ENCODE data around the gene KLHDC8A.
A peak's percentile ranks its signal among the peaks of the same experiment; 100 is the strongest.
"Not testable (repeated sequence)": the region's sequence is repeated elsewhere in the genome, so short reads cannot be mapped to it uniquely, and the experiment has no call there.

The KLHDC8A gene

DNA sequence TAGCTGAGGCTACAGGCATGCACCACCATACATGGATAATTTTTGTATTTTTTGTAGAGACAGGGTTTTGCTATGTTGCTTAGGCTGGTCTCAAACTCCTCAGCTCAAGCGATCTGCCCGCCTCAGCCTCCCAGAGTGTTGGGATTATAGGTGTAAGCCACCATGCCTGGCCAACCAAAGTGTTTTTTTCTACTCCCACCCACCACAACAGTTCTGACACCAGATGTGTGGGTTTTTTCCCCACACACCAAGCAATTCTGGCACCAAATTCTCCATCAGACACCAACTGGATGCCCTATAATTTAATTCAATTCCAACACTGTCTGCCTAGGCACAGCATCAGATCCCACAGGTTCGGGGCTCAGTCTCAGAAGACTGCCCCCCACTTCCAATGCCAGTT lies 20.6 kb upstream of the KLHDC8A start:
- Mint-ChIP-seq H3K27ac (no peak overlapping the region), H3K36me3 (no peaks in the 10 kb centered on the region), H3K27me3 (peaks cover 52% of the 10 kb centered on the region), H3K4me1 (peaks cover 7% of the 10 kb centered on the region), H3K9me3 (no peaks in the 10 kb centered on the region), H3K4me3 (no peak overlapping the region)
- DNase-seq = no peak
- CTCF ChIA-PET = no interaction called here

DNA sequence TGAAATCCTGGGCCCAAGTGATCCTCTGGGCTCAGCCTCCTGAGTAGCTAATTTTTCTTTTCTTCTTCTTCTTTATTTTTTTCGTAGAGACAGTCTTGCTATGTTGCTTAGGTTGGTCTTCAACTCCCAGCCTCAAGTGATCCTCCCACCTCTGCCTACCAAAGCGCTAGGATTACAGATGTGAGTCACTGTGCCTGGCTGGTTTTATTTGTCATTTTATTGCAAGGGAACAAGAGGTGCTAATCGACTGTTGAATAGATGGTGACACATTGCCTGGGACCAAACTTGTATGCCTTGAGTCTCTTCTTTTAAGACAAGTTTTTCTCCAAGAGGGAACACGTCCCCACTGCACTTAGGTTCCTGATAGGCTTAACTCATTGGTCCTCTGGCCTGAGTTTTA lies 20.0 kb upstream of the KLHDC8A start:
- Mint-ChIP-seq H3K4me3 (no peak overlapping the region), H3K4me1 (peaks cover 7% of the 10 kb centered on the region), H3K9me3 (no peaks in the 10 kb centered on the region), H3K27me3 (peaks cover 52% of the 10 kb centered on the region), H3K27ac (no peak overlapping the region), H3K36me3 (no peaks in the 10 kb centered on the region)
- DNase-seq = no peak
- CTCF ChIA-PET = interaction anchor here (1.2 kb wide), 1 partner anchor 23 kb away, joined by 3 read pairs; no protein-coding TSS in a partner anchor

DNA sequence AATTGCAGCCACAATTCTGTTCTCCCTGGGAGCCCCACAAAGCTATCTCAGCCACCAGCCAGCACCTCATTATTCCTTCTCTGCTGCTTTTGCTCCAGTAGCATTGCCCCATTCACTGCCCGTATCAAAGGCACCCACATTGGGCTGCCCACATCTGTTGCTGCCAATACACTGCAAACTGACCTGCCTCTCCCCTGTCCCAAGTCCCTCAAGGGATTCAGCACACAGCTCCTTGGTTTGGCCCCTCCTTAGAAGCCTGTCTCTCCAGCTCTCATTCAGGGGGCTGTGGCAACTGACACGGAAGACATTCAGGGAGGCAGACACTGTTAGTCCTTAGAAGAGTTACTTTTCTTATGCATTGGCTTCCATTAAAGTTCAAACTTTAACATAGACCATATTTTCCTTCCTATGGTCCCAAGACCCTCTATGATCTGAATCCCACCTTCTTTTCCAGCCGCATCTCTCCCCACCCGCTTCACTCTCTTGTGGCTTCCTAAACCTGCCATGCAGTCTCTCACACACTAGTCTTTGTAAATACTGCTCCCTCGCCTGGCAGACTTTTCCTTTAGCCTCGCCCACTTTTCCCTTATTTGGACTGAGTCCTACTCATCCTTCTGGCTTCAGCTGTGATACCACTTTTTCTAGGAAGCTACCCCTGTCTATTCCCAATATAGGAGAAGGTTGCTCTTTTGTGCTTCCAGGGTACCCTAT lies 19.3 kb upstream of the KLHDC8A start:
- no peak for DNase-seq
- no peak overlapping the region for H3K27ac Mint-ChIP-seq
- no peaks in the 10 kb centered on the region for H3K36me3 Mint-ChIP-seq
- H3K4me3 Mint-ChIP-seq = no peak overlapping the region
- H3K27me3 Mint-ChIP-seq = peaks cover 52% of the 10 kb centered on the region
- H3K9me3 Mint-ChIP-seq = no peaks in the 10 kb centered on the region
- H3K4me1 Mint-ChIP-seq = peaks cover 7% of the 10 kb centered on the region
- CTCF ChIA-PET = interaction anchor here (1.2 kb wide), 1 partner anchor 22 kb away, joined by 3 read pairs; no protein-coding TSS in a partner anchor

DNA sequence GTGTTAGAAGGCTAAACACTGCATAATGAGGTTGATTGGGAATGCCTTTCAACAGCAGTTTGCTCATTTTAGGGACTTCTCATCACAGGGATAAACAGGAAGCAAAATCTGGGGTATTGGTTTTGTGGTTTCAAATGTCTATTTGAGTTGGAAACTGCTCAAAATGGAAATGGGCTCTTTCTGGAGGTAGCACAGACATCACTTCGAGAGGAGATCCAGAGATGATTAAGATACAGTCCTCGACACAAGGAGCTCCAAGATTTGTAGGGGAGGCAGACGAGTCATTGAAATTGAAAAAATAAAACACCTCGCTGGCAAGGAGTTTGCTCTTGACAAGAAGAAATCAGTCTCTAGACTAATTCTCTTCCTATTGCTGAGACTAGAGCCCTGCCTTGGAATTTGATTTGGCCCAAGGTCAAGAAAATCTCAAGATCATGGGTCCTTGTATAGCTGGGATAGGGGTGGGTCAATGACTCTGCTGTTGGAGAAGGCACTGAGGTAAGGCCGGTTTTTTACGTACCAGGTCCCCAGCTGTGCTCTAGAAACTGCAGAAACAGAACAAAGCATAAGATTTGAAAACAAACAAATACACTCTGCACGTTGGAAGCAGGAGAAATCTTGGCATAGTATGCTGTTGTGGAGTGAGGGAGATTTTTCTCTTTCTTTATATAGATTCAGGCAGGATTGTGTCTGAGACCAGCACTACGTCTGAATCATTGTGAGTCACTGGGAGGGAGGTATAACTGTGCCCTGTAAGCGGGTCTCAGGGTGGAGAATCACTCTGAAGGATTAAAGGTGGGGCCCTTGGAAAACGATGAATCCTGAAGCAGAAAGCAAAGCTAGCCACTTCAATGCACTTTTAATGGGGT lies 17.7 kb upstream of the KLHDC8A start:
- H3K27me3 Mint-ChIP-seq = peaks cover 52% of the 10 kb centered on the region
- DNase-seq = no peak
- CTCF ChIA-PET = interaction anchor here (1.2 kb wide), 1 partner anchor 111 kb away, joined by 4 read pairs; no protein-coding TSS in a partner anchor
- H3K9me3 Mint-ChIP-seq = no peaks in the 10 kb centered on the region
- no peaks in the 10 kb centered on the region for H3K36me3 Mint-ChIP-seq
- no peak overlapping the region for H3K27ac Mint-ChIP-seq
- H3K4me3 Mint-ChIP-seq = no peak overlapping the region
- peaks cover 7% of the 10 kb centered on the region for H3K4me1 Mint-ChIP-seq

DNA sequence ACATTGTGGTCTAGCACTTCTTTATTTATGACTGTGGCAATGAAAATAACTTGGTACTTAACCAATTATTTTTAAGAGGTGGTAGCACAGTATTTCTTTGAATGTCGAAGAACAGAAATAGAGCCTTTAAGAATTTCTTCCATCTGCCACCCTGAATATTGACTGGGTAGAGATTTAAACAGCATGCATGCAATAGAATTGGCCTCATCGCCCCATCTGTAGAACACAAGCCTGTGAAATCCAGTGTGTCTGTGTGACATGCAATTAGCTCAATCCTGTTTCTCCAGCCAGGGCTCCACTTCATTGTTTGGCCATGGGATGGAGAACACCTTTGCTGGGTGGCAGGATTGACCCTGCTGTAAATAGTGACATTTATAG lies 17.1 kb upstream of the KLHDC8A start:
- no peak overlapping the region for H3K27ac Mint-ChIP-seq
- no peak overlapping the region for H3K4me3 Mint-ChIP-seq
- H3K4me1 Mint-ChIP-seq = peaks cover 7% of the 10 kb centered on the region
- no peaks in the 10 kb centered on the region for H3K9me3 Mint-ChIP-seq
- H3K27me3 Mint-ChIP-seq = peaks cover 52% of the 10 kb centered on the region
- H3K36me3 Mint-ChIP-seq = no peaks in the 10 kb centered on the region
- no peak for DNase-seq
- CTCF ChIA-PET = interaction anchor here (1.2 kb wide), 1 partner anchor 112 kb away, joined by 4 read pairs; no protein-coding TSS in a partner anchor

DNA sequence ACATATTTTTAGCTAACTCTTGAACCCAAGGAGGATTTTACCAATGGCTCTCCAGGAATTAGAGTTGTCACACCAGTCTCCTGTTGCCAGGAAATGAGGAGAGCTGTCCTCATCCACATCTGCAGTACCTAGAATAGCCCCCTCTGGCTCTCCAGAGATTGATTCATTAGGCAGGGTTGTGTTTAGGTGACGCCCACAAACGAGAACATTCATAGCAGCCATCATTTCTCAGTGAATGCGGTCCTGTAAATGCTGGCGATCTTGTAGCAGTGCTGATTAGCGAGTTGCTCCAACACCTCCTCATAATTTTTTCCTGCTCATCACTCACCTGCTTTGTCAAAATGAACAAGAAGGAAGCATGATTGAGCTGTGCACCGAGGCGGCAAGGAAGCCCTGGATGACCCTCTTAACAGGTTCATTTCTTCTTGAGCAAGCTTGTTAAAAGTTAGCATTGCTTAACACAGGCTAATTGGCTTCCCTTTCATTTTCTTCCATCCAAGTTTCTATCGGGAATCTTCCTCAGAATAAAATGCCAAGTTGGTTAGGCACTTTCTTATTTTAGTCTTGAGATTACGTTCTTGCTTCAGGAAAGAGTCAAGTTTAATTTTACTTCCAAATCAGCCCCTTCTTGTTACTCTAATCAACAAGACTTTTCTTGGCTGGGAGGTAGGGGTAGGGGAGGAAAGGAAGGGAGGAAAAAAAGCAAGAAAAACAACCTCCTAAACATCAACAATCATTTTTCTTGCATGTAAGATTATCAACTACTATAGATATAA lies 16.5 kb upstream of the KLHDC8A start:
- CTCF ChIA-PET = interaction anchor here (0.9 to 1.3 kb wide), 2 partner anchors 113 to 115 kb away, joined by 3 to 5 read pairs; no protein-coding TSS in a partner anchor
- H3K9me3 Mint-ChIP-seq = no peaks in the 10 kb centered on the region
- no peak overlapping the region for H3K4me3 Mint-ChIP-seq
- H3K4me1 Mint-ChIP-seq = peaks cover 7% of the 10 kb centered on the region
- H3K27ac Mint-ChIP-seq = no peak overlapping the region
- DNase-seq = no peak
- peaks cover 53% of the 10 kb centered on the region for H3K27me3 Mint-ChIP-seq
- H3K36me3 Mint-ChIP-seq = no peaks in the 10 kb centered on the region

DNA sequence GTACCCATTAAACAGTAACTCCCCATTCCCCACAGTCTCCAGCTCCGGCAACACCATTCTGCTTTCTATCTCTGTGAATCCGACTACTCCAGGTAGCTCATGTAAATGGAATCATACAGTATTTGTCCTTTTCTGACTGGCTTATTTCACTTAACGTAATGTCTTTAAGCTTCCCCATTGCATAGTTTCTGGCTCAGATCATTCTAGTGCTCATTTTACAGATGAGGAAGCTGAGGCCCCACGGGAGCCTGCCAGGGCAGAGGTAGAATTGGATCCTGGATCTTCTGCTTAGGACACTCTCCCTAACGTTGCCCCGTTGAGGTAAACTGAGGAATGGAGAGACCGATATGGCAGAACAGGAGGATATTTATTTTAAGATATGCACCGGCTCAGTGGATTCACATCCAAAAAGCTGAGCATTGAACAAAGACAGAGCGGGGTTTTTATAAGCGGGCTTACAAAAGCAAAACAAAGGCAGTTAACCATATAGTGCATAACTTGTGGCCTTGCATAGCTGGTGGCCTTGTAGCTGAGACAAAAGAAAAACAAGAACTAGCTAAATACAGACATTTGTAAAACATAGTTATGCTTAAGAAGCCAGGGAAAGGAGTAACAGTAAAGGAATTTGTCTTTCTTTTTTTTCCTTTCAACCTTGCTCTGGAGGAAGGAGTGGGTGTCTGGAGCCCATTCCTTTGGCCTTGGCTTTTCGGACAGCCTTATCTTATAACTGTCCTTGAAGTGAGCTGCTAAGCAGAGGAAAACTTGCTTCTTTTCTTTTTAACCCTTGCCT lies 15.3 kb upstream of the KLHDC8A start:
- peaks cover 7% of the 10 kb centered on the region for H3K4me1 Mint-ChIP-seq
- H3K36me3 Mint-ChIP-seq = no peaks in the 10 kb centered on the region
- H3K4me3 Mint-ChIP-seq = no peak overlapping the region
- no peak overlapping the region for H3K27ac Mint-ChIP-seq
- CTCF ChIA-PET = interaction anchor here (0.9 to 1.3 kb wide), 3 partner anchors 18 to 116 kb away, joined by 3 to 5 read pairs (median 4); no protein-coding TSS in a partner anchor
- H3K9me3 Mint-ChIP-seq = no peaks in the 10 kb centered on the region
- DNase-seq = no peak
- H3K27me3 Mint-ChIP-seq = peaks cover 48% of the 10 kb centered on the region

DNA sequence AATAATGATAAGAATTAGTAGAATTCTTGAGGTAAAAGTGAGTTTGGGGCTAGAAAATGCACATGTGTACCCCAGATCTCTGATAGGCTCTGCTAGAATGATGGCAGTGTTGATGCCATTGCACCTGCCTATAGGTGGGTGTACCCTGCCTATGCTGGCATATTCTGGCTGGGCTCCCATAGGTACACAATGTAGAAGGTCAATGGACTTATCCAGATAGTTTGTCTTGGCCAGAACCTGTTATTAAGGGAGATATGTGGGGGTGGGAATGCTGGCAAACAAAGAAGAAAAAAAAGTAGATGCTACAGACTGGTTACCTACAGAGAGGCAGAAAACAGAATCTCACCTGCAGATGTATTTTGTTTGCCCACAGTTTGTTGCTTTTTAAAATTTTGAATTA lies 14.1 kb upstream of the KLHDC8A start:
- Mint-ChIP-seq H3K27ac (no peak overlapping the region), H3K4me1 (peaks cover 7% of the 10 kb centered on the region), H3K9me3 (no peaks in the 10 kb centered on the region), H3K4me3 (no peak overlapping the region), H3K27me3 (peaks cover 39% of the 10 kb centered on the region), H3K36me3 (no peaks in the 10 kb centered on the region)
- CTCF ChIA-PET = no interaction called here
- no peak for DNase-seq

DNA sequence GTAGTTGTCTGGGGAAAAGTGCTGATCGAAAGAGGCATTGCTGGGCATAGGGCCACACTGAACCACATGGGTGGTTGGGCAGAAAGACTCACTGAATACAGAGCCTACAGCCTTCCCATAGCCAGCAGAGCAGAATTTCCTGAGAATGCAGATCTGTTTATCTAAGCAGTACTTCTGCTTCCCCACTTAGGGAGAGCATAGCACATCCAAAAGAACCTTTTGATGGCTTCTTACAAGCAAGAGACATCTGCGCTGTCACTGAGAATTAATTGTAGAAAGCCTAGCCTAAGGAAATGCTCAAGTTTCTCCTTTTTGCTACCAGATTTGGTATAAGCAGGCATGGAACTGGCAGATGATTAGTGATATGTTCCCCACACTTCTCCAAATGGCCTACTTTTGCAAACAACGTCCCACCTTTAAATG lies 13.0 kb upstream of the KLHDC8A start:
- no peak overlapping the region for H3K4me3 Mint-ChIP-seq
- CTCF ChIA-PET = interaction anchor here (1.5 kb wide), 1 partner anchor 35 kb away, joined by 3 read pairs; no protein-coding TSS in a partner anchor
- DNase-seq = no peak
- H3K27ac Mint-ChIP-seq = no peak overlapping the region
- H3K9me3 Mint-ChIP-seq = no peaks in the 10 kb centered on the region
- peaks cover 35% of the 10 kb centered on the region for H3K27me3 Mint-ChIP-seq
- no peaks in the 10 kb centered on the region for H3K36me3 Mint-ChIP-seq
- peaks cover 7% of the 10 kb centered on the region for H3K4me1 Mint-ChIP-seq

DNA sequence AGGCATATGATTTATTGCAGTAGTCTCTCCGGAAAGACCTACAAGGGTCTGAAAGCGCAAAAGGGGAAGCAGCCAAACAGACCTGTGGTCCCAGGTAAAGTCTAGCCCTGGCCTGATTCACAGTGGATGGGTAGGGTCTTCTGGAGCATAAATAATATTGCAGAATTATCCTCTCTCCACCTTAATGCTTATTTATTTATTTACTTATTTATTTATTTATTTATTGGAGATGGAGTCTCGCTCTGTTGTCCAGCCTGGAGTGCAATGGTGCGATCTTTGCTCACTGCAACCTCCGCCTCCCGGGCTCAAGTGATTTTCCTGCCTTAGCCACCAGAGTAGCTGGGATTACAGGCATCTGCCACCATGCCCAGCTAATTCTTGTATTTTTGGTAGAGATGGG lies 11.8 kb upstream of the KLHDC8A start:
- no peak overlapping the region for H3K4me3 Mint-ChIP-seq
- no peaks in the 10 kb centered on the region for H3K4me1 Mint-ChIP-seq
- no peaks in the 10 kb centered on the region for H3K36me3 Mint-ChIP-seq
- no peak overlapping the region for H3K27ac Mint-ChIP-seq
- no peaks in the 10 kb centered on the region for H3K9me3 Mint-ChIP-seq
- H3K27me3 Mint-ChIP-seq = peaks cover 28% of the 10 kb centered on the region
- DNase-seq = no peak
- CTCF ChIA-PET = interaction anchor here (0.7 to 1.5 kb wide), 3 partner anchors 14 to 644 kb away, joined by 3 read pairs; no protein-coding TSS in a partner anchor

DNA sequence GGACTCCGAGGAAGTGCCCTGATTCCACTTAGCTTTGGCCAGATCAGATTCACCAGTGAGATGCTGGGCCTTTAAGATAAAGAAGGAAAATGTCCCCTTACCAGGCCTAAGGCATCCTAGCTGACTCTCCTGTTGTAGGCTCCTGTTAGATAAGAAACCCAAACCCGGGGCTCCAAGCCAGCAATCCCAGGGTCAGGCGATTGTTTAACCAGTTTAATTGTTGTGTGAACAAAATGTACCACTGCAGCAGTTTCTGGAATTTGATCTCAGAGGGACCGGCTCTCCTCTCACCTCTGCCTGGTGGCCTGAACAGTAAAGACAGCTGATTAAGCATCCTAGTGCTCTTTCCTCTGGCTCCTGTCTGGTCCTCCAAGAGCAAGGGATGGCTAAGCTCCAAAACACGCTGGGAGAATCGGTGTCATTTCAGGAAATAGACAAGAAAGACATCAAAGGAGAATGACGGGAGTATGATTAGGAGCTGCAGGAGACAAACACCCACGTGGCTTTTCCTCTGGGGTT lies 9.3 kb upstream of the KLHDC8A start:
- Mint-ChIP-seq H3K4me1 (no peaks in the 10 kb centered on the region), H3K36me3 (no peaks in the 10 kb centered on the region), H3K9me3 (no peaks in the 10 kb centered on the region), H3K27ac (no peak overlapping the region), H3K4me3 (no peak overlapping the region), H3K27me3 (peaks cover 33% of the 10 kb centered on the region)
- no peak for DNase-seq
- CTCF ChIA-PET = interaction anchor here (1.1 kb wide), 1 partner anchor 12 kb away, joined by 4 read pairs; no protein-coding TSS in a partner anchor

DNA sequence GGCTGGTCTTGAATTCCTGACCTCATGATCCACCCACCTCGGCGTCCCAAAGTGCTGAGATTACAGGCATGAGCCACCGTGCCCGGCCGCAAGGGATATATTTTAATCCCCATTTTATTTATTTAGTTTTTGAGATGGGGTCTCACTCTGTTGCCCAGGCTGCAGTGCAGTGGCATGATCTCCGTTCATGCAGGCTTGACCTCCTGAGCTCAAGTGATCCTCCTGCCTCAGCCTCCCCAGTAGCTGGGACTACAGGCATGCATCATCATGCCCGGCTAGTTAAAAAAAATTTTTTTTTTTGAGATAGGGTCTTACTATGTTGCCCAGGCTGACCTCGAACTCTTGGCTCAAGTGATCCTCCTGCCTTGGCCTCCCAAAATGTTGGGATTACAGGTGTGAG lies 8.4 kb upstream of the KLHDC8A start:
- H3K36me3 Mint-ChIP-seq, H3K9me3 Mint-ChIP-seq, DNase-seq, H3K4me3 Mint-ChIP-seq, CTCF ChIA-PET, H3K27ac Mint-ChIP-seq, H3K4me1 Mint-ChIP-seq: not testable (repeated sequence)
- peaks cover 39% of the 10 kb centered on the region for H3K27me3 Mint-ChIP-seq

DNA sequence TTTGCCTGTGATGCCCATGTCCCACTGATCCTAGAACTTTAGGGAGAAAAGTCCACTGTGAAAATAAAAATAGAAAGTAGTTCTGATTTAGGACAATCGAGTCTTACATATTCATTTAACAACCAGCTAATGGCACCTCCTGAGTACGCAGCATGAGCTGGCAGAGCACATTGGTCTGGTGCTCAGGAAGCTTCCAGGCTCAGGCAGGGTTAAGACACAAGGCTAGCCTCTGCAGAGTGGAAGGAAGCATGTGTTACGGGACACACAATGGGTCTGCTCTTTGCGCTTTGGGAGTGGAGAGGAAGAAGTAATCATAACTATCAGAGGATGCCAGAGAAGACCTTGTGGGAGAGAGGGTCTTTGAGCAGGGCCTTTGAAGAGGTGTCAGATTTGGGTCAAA lies 4.2 kb upstream of the KLHDC8A start:
- Mint-ChIP-seq H3K9me3 (no peaks in the 10 kb centered on the region), H3K4me1 (no peaks in the 10 kb centered on the region), H3K27me3 (peaks cover 56% of the 10 kb centered on the region), H3K4me3 (no peak overlapping the region), H3K27ac (peak overlapping the region; percentile 12), H3K36me3 (no peaks in the 10 kb centered on the region)
- DNase-seq = no peak
- CTCF ChIA-PET = interaction anchor here (1.4 kb wide), 1 partner anchor 10 kb away, joined by 3 read pairs; no protein-coding TSS in a partner anchor

All from activated naive CD4-positive, alpha-beta T cell treated with anti-CD3 and anti-CD28 coated beads, Interleukin-2, amount 10 ng/mL, durations not matched to agents 7 days and 5 days (primary cell).